Glutamatergic neuron (in vitro differentiated cells): ENCODE results near the gene ARHGAP24. TPM values are rescaled to one million over a fixed set of nuclear protein-coding genes. Genes with fewer than 3 reads are reported as not detected.

ENCODE experiments used
- DNase-seq: peaks from one replicate; pipeline ENCODE4 v3.0.0; 2022
- H3K27ac Mint-ChIP-seq: one replicate; pipeline ENCODE4 v1.8.0; 2020; ENCODE audit warnings: mild to moderate bottlenecking, mixed read lengths, inconsistent platforms; ENCODE audit not compliant: unreplicated experiment
- H3K27me3 Mint-ChIP-seq: one replicate; pipeline ENCODE4 v1.8.0; 2020; ENCODE audit warnings: mild to moderate bottlenecking, moderate library complexity, mixed read lengths, inconsistent platforms; ENCODE audit not compliant: unreplicated experiment
- H3K36me3 Mint-ChIP-seq: one replicate; pipeline ENCODE4 v1.8.0; 2020; ENCODE audit warnings: mild to moderate bottlenecking, mixed read lengths, inconsistent platforms; ENCODE audit not compliant: unreplicated experiment
- H3K4me1 Mint-ChIP-seq: one replicate; pipeline ENCODE4 v1.8.0; 2020; ENCODE audit warnings: mild to moderate bottlenecking, low read depth, mixed read lengths, inconsistent platforms; ENCODE audit not compliant: unreplicated experiment
- H3K4me3 Mint-ChIP-seq: one replicate; pipeline ENCODE4 v1.8.0; 2020; ENCODE audit warnings: mild to moderate bottlenecking, mixed read lengths, inconsistent platforms; ENCODE audit not compliant: unreplicated experiment
- H3K9me3 Mint-ChIP-seq: one replicate; pipeline ENCODE4 v1.8.0; 2020; ENCODE audit warnings: mild to moderate bottlenecking, moderate library complexity, mixed read lengths, inconsistent platforms; ENCODE audit not compliant: unreplicated experiment
- total RNA-seq: library from RNA; stranded (reverse); fragmentation: NEBNext Ultra II Directional; extraction: Animal tissue kit (Norgen Biotek cat#: 25700); gene quantifications from one replicate; pipeline ENCODE4 v1.2.1, GENCODE V29; 2021; ENCODE audit not compliant: unreplicated experiment
- TF ChIP-seq, protein P1 (sequence below): fragments of 200-600 bp; sonication (generic); IDR thresholded peaks from one replicate; pipeline ENCODE4 v1.5.0; 2021; ENCODE audit not compliant: partially characterized antibody, unreplicated experiment

ARHGAP24 gene
- total RNA-seq, 1 donor from 2014 or later: 1.6 TPM

- no peaks in the 10 kb centered on the region for H3K36me3 Mint-ChIP-seq
- H3K27ac Mint-ChIP-seq: no peak overlapping the region
- no peak for DNase-seq
- H3K9me3 Mint-ChIP-seq: no peaks in the 10 kb centered on the region
- TF ChIP-seq, protein P1, sequence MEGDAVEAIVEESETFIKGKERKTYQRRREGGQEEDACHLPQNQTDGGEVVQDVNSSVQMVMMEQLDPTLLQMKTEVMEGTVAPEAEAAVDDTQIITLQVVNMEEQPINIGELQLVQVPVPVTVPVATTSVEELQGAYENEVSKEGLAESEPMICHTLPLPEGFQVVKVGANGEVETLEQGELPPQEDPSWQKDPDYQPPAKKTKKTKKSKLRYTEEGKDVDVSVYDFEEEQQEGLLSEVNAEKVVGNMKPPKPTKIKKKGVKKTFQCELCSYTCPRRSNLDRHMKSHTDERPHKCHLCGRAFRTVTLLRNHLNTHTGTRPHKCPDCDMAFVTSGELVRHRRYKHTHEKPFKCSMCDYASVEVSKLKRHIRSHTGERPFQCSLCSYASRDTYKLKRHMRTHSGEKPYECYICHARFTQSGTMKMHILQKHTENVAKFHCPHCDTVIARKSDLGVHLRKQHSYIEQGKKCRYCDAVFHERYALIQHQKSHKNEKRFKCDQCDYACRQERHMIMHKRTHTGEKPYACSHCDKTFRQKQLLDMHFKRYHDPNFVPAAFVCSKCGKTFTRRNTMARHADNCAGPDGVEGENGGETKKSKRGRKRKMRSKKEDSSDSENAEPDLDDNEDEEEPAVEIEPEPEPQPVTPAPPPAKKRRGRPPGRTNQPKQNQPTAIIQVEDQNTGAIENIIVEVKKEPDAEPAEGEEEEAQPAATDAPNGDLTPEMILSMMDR: no peak
- H3K4me3 Mint-ChIP-seq: no peak overlapping the region
- H3K4me1 Mint-ChIP-seq: no peaks in the 10 kb centered on the region
- no peaks in the 10 kb centered on the region for H3K27me3 Mint-ChIP-seq
Measured at GRCh38 chr4:85688055-85688740, 213.2 kb downstream of the ARHGAP24 start.

DNA sequence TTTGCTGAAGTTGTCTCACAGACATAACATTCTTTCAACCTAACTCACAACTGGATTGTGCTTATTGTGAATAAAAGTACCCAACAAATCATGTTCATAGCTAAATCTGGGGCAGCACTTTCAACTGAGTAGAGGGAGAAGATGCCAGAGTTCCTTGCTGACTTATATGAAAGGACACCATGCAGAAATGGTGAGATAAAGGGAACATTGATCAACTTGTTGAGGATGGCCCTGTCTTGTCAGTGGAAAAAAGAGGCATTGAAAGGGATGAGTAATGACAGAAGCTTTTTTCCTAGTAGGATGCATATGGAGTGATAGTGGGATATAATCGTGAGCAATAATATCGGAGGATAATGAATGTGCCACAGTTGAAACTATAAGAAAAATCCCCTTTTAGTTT is 221.7 kb downstream of the ARHGAP24 start:
- no peaks in the 10 kb centered on the region for H3K4me1 Mint-ChIP-seq
- no peak overlapping the region for H3K27ac Mint-ChIP-seq
- H3K4me3 Mint-ChIP-seq: no peak overlapping the region
- peaks cover 1% of the 10 kb centered on the region for H3K27me3 Mint-ChIP-seq
- H3K36me3 Mint-ChIP-seq: no peaks in the 10 kb centered on the region
- H3K9me3 Mint-ChIP-seq: no peaks in the 10 kb centered on the region
- TF ChIP-seq, protein P1: no peak
- no peak for DNase-seq

GRCh38 chr4:85697854-85698253 is 222.9 kb downstream of the ARHGAP24 start:
- Mint-ChIP-seq H3K4me3 (no peak overlapping the region), H3K36me3 (no peaks in the 10 kb centered on the region), H3K27ac (no peak overlapping the region), H3K9me3 (no peaks in the 10 kb centered on the region), H3K27me3 (peaks cover 1% of the 10 kb centered on the region), H3K4me1 (no peaks in the 10 kb centered on the region)
- TF ChIP-seq, protein P1: no peak
- DNase-seq: no peak

DNA sequence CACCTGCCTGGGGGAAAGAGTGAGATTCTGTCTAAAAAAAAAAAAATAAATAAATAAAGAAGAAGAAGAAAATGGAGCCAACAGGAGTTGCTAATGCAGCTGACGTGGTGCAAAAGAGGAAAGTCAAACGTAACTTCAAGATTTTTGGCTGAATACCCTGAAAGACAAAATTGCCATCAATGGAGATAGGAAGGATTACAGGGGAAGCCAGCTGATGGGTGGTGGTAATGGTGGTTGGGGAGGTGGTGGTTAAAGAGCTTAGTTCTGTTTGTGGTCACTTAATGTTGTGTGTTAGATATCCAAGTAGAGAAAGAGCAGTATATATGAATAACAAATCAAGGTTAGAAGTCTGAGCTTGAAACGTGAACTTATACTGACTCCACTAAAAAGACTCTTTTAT is 225.4 kb downstream of the ARHGAP24 start:
- TF ChIP-seq, protein P1: no peak
- no peaks in the 10 kb centered on the region for H3K9me3 Mint-ChIP-seq
- no peak for DNase-seq
- no peak overlapping the region for H3K27ac Mint-ChIP-seq
- no peaks in the 10 kb centered on the region for H3K4me1 Mint-ChIP-seq
- no peaks in the 10 kb centered on the region for H3K36me3 Mint-ChIP-seq
- peaks cover 1% of the 10 kb centered on the region for H3K27me3 Mint-ChIP-seq
- no peak overlapping the region for H3K4me3 Mint-ChIP-seq

GRCh38 chr4:85701861-85702321 is 226.9 kb downstream of the ARHGAP24 start:
- no peak for DNase-seq
- Mint-ChIP-seq H3K9me3 (no peaks in the 10 kb centered on the region), H3K27ac (no peak overlapping the region), H3K4me1 (no peaks in the 10 kb centered on the region), H3K36me3 (no peaks in the 10 kb centered on the region), H3K4me3 (no peak overlapping the region), H3K27me3 (peaks cover 1% of the 10 kb centered on the region)
- TF ChIP-seq, protein P1: no peak
